ENCODE measurements around the gene ADGRL1. TPM values are rescaled to one million over a fixed set of nuclear protein-coding genes. Genes with fewer than 3 reads are reported as not detected.
A peak's percentile ranks its signal among the peaks of the same experiment; 100 is the strongest.
"Not testable (repeated sequence)": the region's sequence is repeated elsewhere in the genome, so short reads cannot be mapped to it uniquely, and the experiment has no call there.

The ADGRL1 gene
- polyA plus RNA-seq, 3 donors = 41.5 to 51.7 (median 45.3) TPM

DNA sequence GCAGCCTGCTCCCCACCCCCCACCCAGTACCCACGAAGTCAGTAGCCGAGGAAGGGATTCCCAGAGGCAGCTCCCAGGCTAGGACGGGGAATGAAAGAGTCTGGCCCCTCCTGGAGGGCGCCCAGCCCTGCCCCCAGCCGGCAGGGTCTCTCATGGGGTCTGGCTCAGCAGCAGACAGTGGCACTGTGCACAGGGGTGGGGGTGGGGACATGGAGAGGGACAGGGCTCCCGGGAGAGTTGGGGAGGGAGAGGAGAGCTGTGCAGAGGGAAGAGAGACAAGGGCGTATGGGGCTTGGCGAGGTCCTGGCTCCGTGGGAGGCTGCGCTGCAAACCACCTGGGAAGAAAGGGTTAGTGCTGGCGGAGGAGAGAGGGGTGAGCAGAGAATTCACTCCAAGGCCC lies 41.9 kb downstream of the ADGRL1 start:
- DNase-seq = no peak

DNA sequence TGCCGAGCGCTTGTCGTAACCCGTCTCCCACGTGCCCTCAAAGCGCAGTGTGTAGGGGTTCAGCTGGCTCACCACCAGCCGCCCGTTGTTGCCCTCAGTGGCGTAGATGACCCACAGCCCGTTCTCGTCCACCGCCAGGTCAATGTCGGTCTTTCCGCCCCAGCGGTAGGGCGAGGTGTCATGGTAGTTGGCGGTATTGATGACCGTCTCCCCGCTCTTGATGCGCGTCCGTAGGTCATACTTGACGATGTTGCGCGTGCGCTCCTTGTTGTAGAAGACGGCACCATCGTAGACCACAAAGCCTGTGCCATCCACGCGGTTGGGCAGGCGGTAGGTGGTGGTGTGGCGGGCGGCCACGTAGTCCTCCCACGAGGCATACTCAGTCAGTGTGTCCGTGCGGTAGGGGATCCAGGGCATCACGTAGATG lies 43.1 kb downstream of the ADGRL1 start:
- DNase-seq = no peak

DNA sequence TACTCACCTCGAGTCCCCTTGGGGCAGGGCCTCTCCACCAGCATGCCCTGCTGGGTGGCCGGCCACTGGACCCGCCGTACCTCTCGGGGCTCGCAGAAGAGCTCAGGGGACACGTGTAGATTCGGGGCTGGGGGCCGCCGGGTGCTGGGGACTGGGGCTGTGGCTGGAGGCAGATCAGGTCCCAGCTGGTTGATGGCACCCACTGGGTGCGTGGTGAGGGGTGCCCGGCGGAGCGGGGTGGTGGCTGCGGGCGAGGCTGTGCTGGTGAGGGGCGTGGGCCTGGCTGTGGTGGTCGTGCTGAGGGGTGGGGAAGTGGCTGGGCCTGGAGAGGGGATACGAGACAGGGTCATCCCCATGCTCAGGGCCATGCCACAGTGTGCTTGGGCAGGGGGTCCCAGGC lies 44.7 kb downstream of the ADGRL1 start:
- no peak for DNase-seq

DNA sequence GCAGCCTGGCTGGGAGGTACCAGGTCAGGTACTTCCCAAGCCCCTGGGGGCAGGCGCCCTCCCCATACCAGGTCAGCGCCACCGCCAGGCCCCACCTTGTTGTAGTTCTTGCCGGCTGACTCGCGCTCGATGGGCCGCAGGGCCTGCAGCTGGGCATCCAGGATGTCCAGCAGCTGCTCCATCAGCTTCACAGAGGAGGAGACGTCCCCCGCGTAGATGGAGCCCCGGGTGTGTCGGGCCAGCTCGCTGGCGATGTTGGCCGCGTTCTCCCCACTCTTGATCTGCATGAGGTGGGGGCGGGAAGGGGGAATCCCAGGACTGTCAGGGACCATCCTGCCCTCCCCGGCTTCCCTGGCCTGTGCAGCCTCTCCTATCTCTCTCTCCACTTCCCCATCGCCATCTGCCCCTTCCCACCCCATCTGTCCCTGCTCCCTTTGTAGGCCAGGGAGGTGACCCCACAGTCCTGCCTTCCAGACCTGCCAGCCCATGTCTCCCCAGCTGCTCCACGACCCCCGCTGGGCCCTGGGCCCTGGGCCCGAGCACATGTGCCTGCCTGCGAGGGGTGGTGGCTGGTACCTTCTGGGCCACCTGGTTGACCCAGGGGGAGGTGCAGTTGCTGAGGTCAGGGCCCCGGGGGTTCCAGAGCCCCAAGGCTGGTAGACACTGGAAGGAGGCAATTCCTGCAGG lies 45.8 kb downstream of the ADGRL1 start:
- no peak for DNase-seq

DNA sequence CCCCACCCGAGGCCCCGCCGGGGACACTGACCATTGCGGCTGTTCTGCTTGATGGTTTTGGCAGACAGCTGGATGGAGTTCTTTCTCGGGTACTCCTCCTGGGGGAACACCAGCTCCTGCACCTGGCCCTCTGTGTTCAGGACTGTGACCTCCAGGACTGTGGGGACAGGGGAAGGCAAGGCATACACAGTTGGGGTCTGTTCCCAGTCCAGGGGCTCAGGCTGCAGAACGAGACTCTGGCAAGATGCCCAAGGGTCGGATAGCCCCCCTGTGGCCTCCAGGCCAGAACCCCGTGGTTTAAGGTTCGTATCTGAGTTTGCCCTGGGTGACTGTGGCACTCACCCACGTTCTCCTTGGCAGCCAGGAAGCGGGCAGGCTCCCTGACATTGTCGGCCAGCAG lies 46.9 kb downstream of the ADGRL1 start:
- no peak for DNase-seq

DNA sequence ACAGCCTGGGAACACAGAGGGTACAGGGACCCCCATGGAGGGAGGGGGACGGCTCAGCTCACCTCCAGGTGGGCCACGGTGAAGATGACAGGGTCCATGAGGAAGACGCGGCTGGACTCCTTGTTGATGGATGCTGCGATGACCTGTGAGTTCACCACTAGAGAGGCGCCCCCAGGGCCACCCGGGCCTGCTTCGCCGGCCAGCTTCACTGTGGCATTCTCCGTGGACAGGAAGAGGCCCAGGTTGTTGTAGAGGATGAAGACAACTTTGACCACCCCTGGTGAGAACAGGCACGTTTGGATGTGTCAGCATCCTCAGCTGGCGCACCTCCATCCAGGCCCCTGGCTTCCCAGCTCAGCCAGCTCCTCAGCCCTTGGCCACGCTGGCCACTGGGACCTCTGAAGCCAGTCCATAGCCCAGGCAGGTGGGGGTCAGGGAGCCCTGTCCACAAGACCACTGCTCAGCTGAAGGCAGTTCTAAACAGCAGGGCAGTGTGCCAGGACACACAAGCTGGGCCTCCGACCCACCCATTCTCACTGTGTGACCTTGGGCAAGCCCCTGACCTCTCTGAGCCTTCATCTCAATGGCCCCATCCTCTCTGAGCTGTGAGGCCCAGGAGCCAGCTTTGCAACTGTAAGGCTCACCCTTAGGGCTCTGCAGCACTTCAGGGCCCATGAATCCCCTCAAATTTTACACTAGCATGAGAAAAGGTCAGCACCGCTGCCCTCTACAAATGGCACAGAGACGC lies 47.5 kb downstream of the ADGRL1 start:
- DNase-seq = no peak

DNA sequence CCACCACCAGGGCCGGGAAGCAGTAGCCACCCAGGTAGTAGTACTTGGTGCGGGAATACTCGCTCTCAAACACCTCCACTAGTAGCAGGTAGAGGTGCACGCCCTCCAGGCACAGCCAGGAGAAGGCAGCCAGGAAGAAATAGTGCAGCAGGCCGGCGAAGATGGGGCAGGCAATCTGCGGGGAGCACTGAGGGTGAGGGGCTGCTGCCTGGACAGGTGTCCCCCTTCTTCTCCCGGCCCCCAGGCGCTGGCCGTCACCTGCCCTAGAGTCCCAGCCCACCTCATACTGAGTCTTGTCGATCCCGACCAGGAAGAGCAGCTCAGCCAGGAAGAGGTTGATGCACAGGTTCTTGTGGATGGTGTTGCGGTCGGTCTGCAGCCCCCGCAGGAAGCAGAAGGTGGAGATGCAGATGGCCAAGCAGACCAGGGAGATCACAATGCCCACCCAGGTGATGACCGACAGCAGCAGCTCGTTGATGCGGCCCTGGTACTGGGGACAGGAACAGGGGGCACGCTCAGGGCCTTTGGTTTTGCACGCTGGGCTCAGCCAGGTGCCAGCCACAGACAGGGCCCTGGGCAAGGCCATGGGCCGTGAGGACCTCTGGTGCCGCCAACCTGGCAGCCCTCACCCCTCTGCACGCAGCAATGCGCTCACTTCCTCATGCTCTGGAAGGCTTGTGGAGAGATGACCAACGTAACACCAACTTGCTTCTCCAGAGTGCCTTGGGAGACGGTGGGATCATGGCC lies 48.8 kb downstream of the ADGRL1 start:
- no peak for DNase-seq

DNA sequence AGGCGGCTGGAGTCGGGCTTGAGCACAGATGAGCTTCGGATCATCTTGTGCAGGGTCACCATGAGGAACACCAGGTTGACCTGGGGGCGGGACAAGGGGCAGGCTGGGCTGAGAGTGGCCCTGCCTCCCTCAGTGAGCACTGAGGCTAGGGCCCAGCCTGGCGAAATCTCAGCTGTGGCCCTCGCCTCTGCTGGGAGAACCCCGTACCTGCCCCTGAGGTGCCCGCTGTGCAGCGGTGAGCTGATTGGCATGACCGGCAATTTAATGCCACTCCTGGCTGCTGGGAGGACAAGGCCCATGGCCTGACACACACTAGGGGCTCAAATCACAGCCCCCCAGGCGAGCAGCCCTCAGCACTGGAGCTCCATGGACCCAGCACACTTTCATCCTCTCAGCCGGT lies 49.8 kb downstream of the ADGRL1 start:
- no peak for DNase-seq

DNA sequence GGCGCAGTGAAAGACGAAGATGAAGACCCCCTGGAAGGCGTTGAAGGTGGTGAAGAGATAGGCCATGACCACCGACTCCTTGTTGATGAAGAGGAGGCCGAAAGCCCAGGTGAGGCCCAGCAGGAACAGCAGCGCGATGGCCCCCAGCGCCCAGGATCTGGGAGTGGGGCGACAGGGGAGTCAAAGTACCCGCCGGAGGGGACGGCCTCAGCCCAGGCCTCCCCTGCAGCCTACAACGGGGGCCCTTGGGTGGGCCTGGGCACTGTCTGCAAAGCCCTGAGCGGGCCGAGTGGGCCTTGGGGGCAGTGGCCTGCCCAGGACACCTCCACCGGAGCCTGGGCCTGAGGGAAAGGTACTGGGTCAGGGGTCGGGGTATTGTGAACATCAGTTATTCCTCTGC lies 50.6 kb downstream of the ADGRL1 start:
- no peak for DNase-seq

DNA sequence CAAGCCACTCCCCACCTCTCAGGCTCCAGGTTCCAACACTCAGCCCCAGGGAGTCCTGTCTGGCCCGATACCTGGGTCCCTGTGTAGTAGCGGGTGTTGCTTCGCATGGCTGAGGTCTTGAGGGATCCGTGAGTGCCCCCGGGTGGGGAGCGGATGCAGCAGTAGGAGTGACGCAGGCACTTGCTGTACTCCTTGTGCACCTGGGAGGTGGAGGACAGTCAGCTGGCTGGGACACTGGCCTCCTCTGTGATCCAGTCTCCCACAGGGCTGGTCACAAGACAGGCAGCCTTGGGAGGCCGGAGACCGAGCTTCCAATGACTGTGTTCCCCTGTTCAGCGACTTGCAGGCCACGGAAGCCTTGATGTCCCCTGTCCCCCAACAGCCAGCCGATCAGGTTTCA lies 53.3 kb downstream of the ADGRL1 start:
- no peak for DNase-seq

DNA sequence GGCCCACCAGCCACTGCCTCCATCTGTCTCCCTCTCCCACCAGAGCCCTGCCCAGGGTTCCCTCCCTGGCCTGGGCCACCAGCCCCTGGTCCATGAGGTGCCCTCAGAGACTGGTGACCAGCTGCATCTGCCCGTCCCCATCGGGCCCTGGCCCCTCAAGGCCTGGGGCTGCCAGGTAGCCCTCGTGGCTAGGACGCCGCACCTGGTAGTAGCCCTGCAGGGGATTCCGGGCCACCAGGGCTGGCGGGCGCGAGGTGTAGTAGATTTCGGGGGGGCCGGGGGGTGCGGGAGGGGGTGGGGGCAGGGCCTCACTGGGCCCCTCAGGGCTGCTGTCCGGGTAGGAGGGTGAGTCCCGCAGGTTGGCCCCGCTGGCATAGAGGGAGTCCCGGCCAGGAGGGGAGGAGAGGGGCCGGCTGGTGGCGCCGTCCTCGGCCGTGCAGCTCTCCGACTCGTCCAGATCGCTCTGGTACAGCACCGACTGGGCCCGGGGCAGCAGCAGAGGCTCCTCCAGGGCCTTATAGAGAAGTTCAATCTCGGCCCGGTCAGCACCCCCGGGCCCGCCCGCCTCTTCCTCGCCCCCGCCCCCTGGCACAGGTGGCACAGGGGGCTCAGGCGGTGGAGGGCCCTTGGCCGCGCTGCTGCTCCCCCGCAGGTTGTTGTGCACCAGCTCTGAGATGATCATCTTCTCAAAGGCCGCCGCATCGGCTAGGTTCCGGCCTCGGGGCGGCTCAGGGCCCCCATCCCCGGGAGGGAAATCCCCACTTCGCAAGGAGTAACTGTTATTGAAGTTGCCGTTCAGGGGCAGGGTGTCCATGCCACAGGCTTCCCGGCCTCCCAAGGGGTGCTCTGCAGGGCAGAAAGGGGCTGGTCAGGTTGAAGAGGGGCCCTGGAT lies 55.0 kb downstream of the ADGRL1 start:
- DNase-seq = no peak

DNA sequence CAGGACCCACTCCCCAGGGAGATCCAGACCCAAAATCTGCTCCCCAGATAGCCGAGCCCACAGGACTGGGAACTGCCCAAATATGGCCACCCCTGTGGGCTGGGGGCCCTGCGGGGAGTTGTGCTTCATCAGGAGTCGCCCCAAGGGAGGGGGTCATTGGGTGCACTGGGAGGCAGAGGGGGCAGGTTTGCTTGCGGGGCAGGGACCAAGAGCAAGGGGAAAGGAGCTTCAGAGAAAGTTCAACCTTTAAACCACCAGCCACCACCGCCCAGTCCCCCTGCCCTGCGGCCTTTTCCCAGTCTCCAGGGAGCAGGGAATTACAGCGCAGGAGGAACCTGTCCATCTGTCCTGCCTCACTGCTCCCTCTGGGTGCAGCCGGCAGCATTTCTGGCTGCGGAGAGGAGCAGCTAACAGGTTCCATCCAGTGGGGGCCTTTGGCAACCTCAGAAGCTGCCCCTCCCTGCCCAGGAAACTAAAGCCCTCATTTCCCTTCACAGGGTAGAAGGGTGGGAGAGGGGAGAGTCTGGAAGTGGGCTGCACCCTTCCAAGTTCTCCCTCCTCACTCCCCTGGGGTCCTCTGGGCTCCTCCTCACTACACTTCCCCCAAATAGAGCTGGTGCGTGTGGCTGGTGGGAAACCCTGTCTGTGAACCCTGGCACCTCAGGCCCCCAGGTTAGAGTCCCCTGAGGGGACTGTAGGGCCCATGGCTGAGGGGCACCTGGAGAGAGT lies 55.8 kb downstream of the ADGRL1 start:
- no peak for DNase-seq

DNA sequence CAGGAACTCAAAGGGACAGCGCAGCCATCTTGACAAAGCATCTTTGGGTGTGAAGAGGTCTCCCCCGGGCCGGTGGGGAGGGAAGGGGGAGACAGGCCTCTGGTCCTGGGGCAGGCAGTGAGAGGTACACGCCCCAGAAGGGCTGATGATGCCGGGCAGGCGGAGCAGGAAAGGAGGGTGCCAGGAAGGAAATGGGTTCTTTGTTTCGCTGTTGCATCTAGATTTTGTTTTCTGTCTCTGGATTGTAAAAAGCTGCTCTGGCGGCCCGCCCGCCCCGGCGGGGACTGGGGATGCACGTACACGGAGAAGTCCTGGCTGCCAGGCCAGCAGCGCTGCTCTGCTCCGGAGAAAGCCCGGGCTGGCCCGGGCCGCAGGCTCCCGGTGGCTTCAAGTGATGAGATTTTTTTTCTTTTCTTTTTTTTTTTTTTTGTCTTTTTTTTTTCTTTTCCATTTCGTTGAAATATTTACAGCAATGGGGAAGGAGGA lies 56.4 kb downstream of the ADGRL1 start:
- DNase-seq = no peak

DNA sequence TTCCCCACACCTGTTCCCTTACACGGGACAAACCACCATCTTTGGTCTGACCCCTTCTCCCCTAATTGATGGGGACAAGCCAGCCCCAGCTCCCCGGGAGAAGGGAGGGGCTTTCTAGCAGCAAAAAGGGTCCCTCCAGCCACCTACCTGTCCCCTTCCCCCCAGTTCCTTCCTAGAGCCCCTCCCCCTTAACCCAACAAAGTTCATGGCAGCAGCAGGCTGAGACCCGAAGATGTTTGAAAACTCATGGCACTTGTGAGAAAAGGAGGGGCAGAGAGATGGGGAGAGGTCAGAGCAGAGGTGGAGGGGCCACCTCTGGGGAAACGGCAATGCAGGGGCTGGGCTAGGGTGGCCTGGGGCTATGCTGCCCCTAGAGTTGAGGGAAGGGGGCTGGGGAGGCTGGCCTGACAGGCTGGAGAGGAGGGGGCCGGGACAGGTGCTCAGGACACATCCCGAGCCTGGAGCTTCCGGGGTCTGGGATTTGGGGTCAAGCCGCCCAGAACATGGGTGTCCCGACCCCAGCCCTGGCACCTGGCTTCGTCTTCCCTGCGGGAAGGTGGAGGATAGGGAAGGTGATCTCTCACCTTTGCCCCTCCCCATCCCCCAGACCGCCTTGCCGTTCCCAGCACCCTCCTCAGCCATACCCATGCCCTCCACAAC lies 57.1 kb downstream of the ADGRL1 start:
- DNase-seq = no peak

DNA sequence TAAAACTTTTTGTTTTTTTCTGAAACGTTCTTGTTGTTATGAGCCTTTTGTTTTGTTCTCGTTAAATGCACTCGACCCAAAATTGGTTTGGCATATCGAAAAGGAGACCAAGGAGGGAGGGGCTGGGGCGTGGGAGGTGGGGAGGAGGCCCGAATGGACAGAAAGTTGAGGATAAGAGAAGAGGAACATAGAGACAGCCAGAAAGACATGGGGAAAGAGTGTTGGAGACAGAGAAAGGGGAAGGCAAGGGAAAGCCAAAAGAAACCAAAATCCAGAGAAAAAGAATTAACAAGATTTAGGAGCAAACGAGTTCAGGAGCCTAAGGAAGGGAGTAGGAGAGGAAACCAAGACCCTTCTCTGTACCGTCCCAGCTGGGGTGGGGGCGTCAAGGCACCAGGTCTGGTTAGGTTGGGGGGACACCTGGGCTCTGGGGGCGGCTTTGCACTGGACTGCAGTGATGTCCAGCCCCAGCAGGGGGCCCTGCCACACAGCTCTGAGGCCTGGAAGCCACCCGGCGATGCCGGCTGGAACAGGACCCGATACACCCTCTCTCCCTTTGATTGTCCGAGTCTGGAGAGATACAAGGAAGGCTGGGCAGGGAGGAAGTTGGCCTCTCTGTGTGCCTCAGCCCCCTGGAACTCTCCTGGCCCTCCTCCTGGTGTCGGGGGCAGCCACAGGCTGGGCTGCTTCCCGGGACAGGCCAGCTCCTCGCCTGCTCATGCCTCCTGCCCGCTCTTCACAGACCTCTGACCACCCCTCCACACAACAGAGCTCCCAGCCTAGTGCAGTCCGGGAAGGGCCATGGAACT lies 58.0 kb downstream of the ADGRL1 start:
- DNase-seq = peak; percentile 77

DNA sequence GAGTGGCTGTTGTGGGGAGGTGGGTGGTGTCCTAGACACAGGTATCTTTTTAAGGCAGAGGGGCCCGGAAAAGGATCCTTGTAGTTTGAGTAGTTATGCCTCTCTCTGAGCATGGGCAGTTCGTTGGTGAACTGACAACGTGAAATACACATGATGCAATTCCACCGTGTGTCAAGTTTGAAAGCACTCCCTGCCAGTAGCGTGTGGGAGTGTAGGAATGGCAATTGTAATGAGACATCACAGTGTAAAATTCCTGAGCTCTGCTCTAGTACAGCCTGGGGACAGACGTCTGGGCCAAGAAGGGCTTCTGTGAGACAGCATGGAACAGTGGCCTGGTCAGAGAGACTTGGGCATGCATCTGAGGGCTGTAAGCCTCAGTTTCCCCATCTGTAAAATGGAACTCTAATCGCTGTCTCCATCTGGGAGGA lies 59.2 kb downstream of the ADGRL1 start:
- DNase-seq = no peak

DNA sequence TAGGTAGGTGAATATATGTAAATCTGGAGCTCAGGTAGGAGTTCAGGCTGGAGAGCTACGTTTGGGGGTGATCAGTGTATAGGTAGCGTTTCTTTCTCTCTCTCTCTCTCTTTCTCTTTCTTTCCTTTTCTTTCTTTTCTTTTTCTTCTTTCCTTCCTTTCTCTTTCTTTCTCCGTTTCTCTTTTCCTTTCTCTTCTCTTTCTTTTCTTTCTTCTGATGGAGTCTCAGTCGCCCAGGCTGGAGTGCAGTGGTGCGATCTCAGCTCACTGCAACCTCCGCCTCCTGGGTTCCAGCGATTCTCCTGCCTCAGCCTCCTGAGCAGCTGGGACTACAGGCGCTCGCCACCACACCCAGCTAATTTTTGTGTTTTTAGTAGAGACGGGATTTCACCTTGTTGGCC lies 59.8 kb downstream of the ADGRL1 start:
- not testable (repeated sequence) for DNase-seq

DNA sequence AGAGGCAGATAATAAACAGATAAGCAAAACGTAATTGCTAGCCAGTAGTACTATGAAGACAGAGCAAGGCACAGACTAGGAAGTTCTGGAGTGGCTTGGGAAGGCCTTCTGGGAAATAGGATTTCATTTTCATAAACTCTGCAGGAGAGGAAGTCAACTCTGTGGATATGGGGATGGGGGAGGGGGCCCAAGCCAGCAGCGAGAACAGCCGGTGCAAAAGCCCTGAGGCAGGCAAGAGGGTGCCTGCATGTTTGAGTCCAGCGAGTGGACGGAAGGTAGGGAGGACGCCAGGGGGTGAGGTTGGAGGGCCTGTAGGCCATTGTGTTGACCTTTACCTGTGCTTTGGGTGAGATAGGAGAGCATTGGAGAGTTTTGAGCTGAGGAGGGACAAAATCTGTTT lies 60.6 kb downstream of the ADGRL1 start:
- no peak for DNase-seq

Data from renal pelvis (tissue), 4 donors.